ENCODE data around the gene PXN.

The PXN gene

GRCh38 chr12:120278137-120279069, 12.9 kb upstream of the PXN start:
- H3K36me3 Mint-ChIP-seq (ENCODE audit: low read depth) = peaks cover 4% of the 10 kb centered on the region
- peaks cover 7% of the 10 kb centered on the region for H3K9me3 Mint-ChIP-seq
- no peaks in the 10 kb centered on the region for H3K27me3 Mint-ChIP-seq (ENCODE audit: low read depth)
- no peak overlapping the region for H3K27ac Mint-ChIP-seq
- no peaks in the 10 kb centered on the region for H3K4me1 Mint-ChIP-seq
- TF ChIP-seq CTCF (IDR thresholded peaks at IDR 0.05; ENCODE audit: unreplicated experiment in 3 of 3) = no peak
- no peak overlapping the region for H3K4me3 Mint-ChIP-seq

GRCh38 chr12:120276734-120277133, 11.2 kb upstream of the PXN start:
- Mint-ChIP-seq H3K36me3 (ENCODE audit: low read depth) (peaks cover 4% of the 10 kb centered on the region), H3K27ac (no peak overlapping the region), H3K4me3 (no peak overlapping the region), H3K9me3 (peaks cover 7% of the 10 kb centered on the region), H3K27me3 (ENCODE audit: low read depth) (no peaks in the 10 kb centered on the region), H3K4me1 (no peaks in the 10 kb centered on the region)
- no peak for TF ChIP-seq CTCF (IDR thresholded peaks at IDR 0.05; ENCODE audit: unreplicated experiment in 3 of 3)

- Mint-ChIP-seq H3K4me3 (peak overlapping the region in 2 of 3 experiments; percentile 44 to 59), H3K27me3 (ENCODE audit: low read depth) (no peaks in the 10 kb centered on the region), H3K27ac (peak overlapping the region in 1 of 3 experiments; percentile 39), H3K36me3 (ENCODE audit: low read depth) (no peaks in the 10 kb centered on the region), H3K9me3 (no peaks in the 10 kb centered on the region), H3K4me1 (peaks cover 15% of the 10 kb centered on the region)
- TF ChIP-seq CTCF (IDR thresholded peaks at IDR 0.05; ENCODE audit: unreplicated experiment in 3 of 3) = no peak
Observed at GRCh38 chr12:120267736-120268135, 2.2 kb upstream of the PXN start.

GRCh38 chr12:120266180-120266870, 795 bp upstream of the PXN start:
- no peaks in the 10 kb centered on the region for H3K27me3 Mint-ChIP-seq (ENCODE audit: low read depth)
- H3K4me1 Mint-ChIP-seq = peaks cover 28% of the 10 kb centered on the region
- H3K4me3 Mint-ChIP-seq = peak overlapping the region; percentile 89 to 95 (median 93)
- TF ChIP-seq CTCF (IDR thresholded peaks at IDR 0.05; ENCODE audit: unreplicated experiment in 3 of 3) = no peak
- H3K9me3 Mint-ChIP-seq = no peaks in the 10 kb centered on the region
- peak overlapping the region; percentile 51 to 68 (median 54) for H3K27ac Mint-ChIP-seq
- H3K36me3 Mint-ChIP-seq (ENCODE audit: low read depth) = no peaks in the 10 kb centered on the region

- no peak for TF ChIP-seq CTCF (IDR thresholded peaks at IDR 0.05; ENCODE audit: unreplicated experiment in 3 of 3)
- H3K4me3 Mint-ChIP-seq = peak overlapping the region; percentile 89 to 94 (median 92)
- no peaks in the 10 kb centered on the region for H3K9me3 Mint-ChIP-seq
Observed at GRCh38 chr12:120264904-120265472, 542 bp downstream of the PXN start.

More at GRCh38 chr12:120264904-120265472, 542 bp downstream of the PXN start:
- Mint-ChIP-seq H3K36me3 (ENCODE audit: low read depth) (peaks cover 4% of the 10 kb centered on the region), H3K27ac (peak overlapping the region; percentile 26 to 76 (median 63)), H3K4me1 (peaks cover 38% of the 10 kb centered on the region), H3K27me3 (ENCODE audit: low read depth) (no peaks in the 10 kb centered on the region)
